Measurements from ENCODE around the gene FRMD4A. TPM values are rescaled to one million over a fixed set of nuclear protein-coding genes. Genes with fewer than 3 reads are reported as not detected.

FRMD4A gene
- total RNA-seq, 1 experiment from 2014 or later, result 19.6 TPM

DNA sequence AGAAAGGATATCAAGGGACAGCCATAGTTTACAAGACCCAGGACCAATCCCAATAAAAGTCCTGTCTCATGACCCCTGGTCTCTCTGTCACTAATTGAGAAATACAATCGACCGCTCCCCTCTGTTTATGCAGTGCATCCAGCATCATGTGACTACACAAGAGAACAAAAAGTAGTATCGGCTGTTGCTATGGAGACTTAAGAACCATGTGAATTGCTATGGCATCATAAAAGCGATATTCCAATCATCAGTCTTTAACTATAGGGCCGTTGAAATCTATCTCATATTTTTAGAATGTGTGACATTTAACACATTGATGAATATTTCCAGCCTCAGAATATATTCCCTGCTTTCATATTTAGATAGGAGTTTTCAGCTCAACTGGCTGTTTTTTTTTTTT lies 139.3 kb downstream of the FRMD4A start:
- H4K5ac ChIP-seq (ENCODE audit: insufficient read length, low read depth, low read length), result no peak overlapping the region
- no peak overlapping the region for H2BK20ac ChIP-seq (ENCODE audit: low read depth, low read length, poor library complexity, severe bottlenecking)
- H3K27ac Mint-ChIP-seq, result no peak overlapping the region
- H4K20me1 ChIP-seq (ENCODE audit: control insufficient read depth, insufficient read depth, insufficient read length), result no peaks in the 10 kb centered on the region
- H3K79me2 ChIP-seq (ENCODE audit: insufficient read depth, low read length), result no peaks in the 10 kb centered on the region
- H3K79me1 ChIP-seq (ENCODE audit: insufficient read depth, low read depth, low read length, poor library complexity, severe bottlenecking), result no peaks in the 10 kb centered on the region
- H3K9me3 Mint-ChIP-seq, result no peaks in the 10 kb centered on the region
- H3K27me3 Mint-ChIP-seq (ENCODE audit: low read depth), result no peaks in the 10 kb centered on the region; the same call in 1 of the 2 replicates
- no peak overlapping the region for H2BK12ac ChIP-seq (ENCODE audit: insufficient read length, low read depth, low read length)
- no peaks in the 10 kb centered on the region for H3K36me3 Mint-ChIP-seq (ENCODE audit: insufficient read depth in 1 of 3, low read depth in 3 of 3)
- H3K4me1 Mint-ChIP-seq, result peaks cover 19 to 21% of the 10 kb centered on the region in 2 experiments
- no peak overlapping the region for H3K4ac ChIP-seq (ENCODE audit: low read depth, low read length)
- no peaks in the 10 kb centered on the region for H3K9me3 ChIP-seq (ENCODE audit: control insufficient read depth, low read depth, low read length)
- H2BK15ac ChIP-seq (ENCODE audit: low read depth, low read length), result no peak overlapping the region
- no peaks in the 10 kb centered on the region for H3K27me3 ChIP-seq (ENCODE audit: insufficient read depth, low read length)
- no peak overlapping the region for H3K23ac ChIP-seq (ENCODE audit: insufficient read length, low read depth, low read length)
- DNase-seq, result no peak
- no peaks in the 10 kb centered on the region for H3K4me1 ChIP-seq (ENCODE audit: insufficient read depth, low read length)
- no peak overlapping the region for H4K91ac ChIP-seq (ENCODE audit: insufficient read length, low read depth, low read length)
- H3K4me3 Mint-ChIP-seq, result no peak overlapping the region
- H3K14ac ChIP-seq (ENCODE audit: insufficient read depth, low read length), result no peak overlapping the region
- no peak overlapping the region for H3K27ac ChIP-seq (ENCODE audit: insufficient read length, low read depth, low read length)
- H2BK120ac ChIP-seq (ENCODE audit: low read depth, low read length, poor library complexity, severe bottlenecking), result no peak overlapping the region
- TF ChIP-seq, protein P1, sequence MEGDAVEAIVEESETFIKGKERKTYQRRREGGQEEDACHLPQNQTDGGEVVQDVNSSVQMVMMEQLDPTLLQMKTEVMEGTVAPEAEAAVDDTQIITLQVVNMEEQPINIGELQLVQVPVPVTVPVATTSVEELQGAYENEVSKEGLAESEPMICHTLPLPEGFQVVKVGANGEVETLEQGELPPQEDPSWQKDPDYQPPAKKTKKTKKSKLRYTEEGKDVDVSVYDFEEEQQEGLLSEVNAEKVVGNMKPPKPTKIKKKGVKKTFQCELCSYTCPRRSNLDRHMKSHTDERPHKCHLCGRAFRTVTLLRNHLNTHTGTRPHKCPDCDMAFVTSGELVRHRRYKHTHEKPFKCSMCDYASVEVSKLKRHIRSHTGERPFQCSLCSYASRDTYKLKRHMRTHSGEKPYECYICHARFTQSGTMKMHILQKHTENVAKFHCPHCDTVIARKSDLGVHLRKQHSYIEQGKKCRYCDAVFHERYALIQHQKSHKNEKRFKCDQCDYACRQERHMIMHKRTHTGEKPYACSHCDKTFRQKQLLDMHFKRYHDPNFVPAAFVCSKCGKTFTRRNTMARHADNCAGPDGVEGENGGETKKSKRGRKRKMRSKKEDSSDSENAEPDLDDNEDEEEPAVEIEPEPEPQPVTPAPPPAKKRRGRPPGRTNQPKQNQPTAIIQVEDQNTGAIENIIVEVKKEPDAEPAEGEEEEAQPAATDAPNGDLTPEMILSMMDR (conservative IDR thresholded peaks at IDR 0.05), result no peak
- H3K23me2 ChIP-seq (ENCODE audit: insufficient read length, low read depth, low read length, poor library complexity, severe bottlenecking), result no peaks in the 10 kb centered on the region
- no peak overlapping the region for H3T11ph ChIP-seq (ENCODE audit: low read length)
- no peak overlapping the region for H3K4me2 ChIP-seq (ENCODE audit: insufficient read depth, insufficient read length, low read length)
- H4K8ac ChIP-seq (replicated peaks; ENCODE audit: insufficient read length, low read depth, low read length), result no peak overlapping the region
- H2BK5ac ChIP-seq (ENCODE audit: insufficient read length, low read length), result no peak overlapping the region
- WGBS (ENCODE audit: extremely low coverage, insufficient read length, low lambda C conversion rate), result no CpG with 5 or more reads among the region's 5 CpGs
- H3K18ac ChIP-seq (ENCODE audit: insufficient read length, low read depth, low read length), result no peak overlapping the region
- no peak overlapping the region for H3K56ac ChIP-seq (ENCODE audit: insufficient read length, low read depth, low read length)
- H3K9ac ChIP-seq (ENCODE audit: extremely low read depth, insufficient read length, low read length), result no peak overlapping the region
- no peak overlapping the region for H2AK5ac ChIP-seq (ENCODE audit: insufficient read length, low read length)
- no peak overlapping the region for H2AFZ ChIP-seq (ENCODE audit: low read length)

Data from H9 (cell line).